PC-9 (cell line): ENCODE results near the gene MLN.

Experiments
- EZH2 ChIP-seq: fragments of 200-600 bp; sonication (generic); IDR thresholded peaks from 2 replicates; pipeline ENCODE4 v1.8.0; 2017; ENCODE audit warnings: antibody characterized with exemption, low read depth
- TF ChIP-seq, protein P1 (sequence below): fragments of 200-600 bp; sonication (generic); conservative IDR thresholded peaks from 2 replicates; pipeline ENCODE4 v1.6.1; 2017; ENCODE audit warnings: mixed run types, antibody characterized with exemption, mild to moderate bottlenecking, moderate library complexity

DNA sequence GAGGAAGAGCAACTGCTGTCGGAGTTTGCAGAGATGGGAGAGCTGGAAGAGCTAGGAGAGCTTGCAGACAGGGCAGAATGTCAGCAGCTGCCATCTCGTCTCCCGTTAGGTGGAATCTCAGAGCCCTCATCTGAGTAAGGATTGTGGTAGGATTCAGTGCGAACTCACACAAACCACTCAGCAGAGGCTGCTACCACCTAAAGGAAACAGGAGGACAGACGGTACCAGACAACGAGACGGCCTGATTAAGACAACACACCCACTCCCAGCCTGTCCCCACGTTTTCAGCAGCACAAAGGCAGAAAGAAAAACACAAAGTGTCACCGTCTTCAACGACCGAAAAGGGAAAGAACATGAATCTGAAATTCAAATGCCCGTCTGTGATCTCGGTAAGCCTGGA, 19.0 kb downstream of the MLN start:
- TF ChIP-seq EZH2 = no peak
- TF ChIP-seq, protein P1, sequence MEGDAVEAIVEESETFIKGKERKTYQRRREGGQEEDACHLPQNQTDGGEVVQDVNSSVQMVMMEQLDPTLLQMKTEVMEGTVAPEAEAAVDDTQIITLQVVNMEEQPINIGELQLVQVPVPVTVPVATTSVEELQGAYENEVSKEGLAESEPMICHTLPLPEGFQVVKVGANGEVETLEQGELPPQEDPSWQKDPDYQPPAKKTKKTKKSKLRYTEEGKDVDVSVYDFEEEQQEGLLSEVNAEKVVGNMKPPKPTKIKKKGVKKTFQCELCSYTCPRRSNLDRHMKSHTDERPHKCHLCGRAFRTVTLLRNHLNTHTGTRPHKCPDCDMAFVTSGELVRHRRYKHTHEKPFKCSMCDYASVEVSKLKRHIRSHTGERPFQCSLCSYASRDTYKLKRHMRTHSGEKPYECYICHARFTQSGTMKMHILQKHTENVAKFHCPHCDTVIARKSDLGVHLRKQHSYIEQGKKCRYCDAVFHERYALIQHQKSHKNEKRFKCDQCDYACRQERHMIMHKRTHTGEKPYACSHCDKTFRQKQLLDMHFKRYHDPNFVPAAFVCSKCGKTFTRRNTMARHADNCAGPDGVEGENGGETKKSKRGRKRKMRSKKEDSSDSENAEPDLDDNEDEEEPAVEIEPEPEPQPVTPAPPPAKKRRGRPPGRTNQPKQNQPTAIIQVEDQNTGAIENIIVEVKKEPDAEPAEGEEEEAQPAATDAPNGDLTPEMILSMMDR = no peak
